Right renal pelvis (tissue), 4 donors: ENCODE results near the gene INA. TPM values are rescaled to one million over a fixed set of nuclear protein-coding genes. Genes with fewer than 3 reads are reported as not detected.

Experiments used
- polyA plus RNA-seq, 4 donors: library from polyadenylated mRNA; unstranded; fragments of 120-200 nt; gene quantifications; one replicate each; pipeline ENCODE4 v1.2.1, GENCODE V29; 2013; ENCODE audit not compliant: insufficient read length in 4 of 4

Gene INA
- polyA plus RNA-seq, 4 donors: 0.30 to 1.7 (median 0.92) TPM

Other genes starting within 250 kb of the INA start
- gene NT5C2, start 83.9 kb upstream of the INA start, polyA plus RNA-seq: 100 to 1,000 TPM in 3 of 4 donors, 10 to 100 TPM in 1; 87.2 to 120 (median 114) TPM
- gene RPEL1, start 31.3 kb upstream of the INA start, polyA plus RNA-seq: under 1 TPM; 0.11 to 0.21 (median 0.16) TPM
- 10 to 100 TPM; 13.4 to 16.7 (median 15.1) TPM for gene PCGF6, start 74.0 kb downstream of the INA start, polyA plus RNA-seq
- gene TAF5, start 90.8 kb downstream of the INA start, polyA plus RNA-seq: 1 to 10 TPM; 7.0 to 9.0 (median 8.4) TPM
- 100 to 1,000 TPM; 223 to 267 (median 239) TPM for gene ATP5MK, start 119.3 kb downstream of the INA start, polyA plus RNA-seq
- gene PDCD11, start 119.5 kb downstream of the INA start, polyA plus RNA-seq: 10 to 100 TPM; 31.0 to 36.1 (median 34.8) TPM
- gene CALHM2, start 175.2 kb downstream of the INA start, polyA plus RNA-seq: 10 to 100 TPM; 12.5 to 15.0 (median 13.8) TPM
- under 1 TPM; 0.06 to 0.09 (median 0.07) TPM for gene CALHM1, start 181.8 kb downstream of the INA start, polyA plus RNA-seq
- gene CALHM3, start 202.1 kb downstream of the INA start, polyA plus RNA-seq: under 1 TPM in 2 of 4 donors, not detected in 2; 0.05 to 0.10 TPM
- gene NEURL1, start 216.6 kb downstream of the INA start, polyA plus RNA-seq: 1 to 10 TPM; 1.2 to 1.7 (median 1.4) TPM